H9 (cell line): ENCODE measurements around the gene CENPP. TPM values are rescaled to one million over a fixed set of nuclear protein-coding genes. Genes with fewer than 3 reads are reported as not detected.

Experiments
- DNase-seq: peaks from one replicate; pipeline ENCODE4 v3.0.0-alpha.2; 2017
- H2AFZ ChIP-seq: one replicate; pipeline ENCODE4 v1.6.1; 2013; ENCODE audit warnings: mild to moderate bottlenecking, low read length, control low read depth, moderate library complexity
- H2AK5ac ChIP-seq: 2 replicates; pipeline ENCODE4 v1.6.1; 2013; ENCODE audit warnings: low read length, control low read depth, mixed read lengths; ENCODE audit not compliant: insufficient read length
- H2BK120ac ChIP-seq: one replicate; pipeline ENCODE4 v1.6.1; 2013; ENCODE audit warnings: low read depth, mild to moderate bottlenecking, low read length, control low read depth, inconsistent platforms; ENCODE audit not compliant: poor library complexity, severe bottlenecking
- H2BK12ac ChIP-seq: 2 replicates; pipeline ENCODE4 v1.6.1; 2013; ENCODE audit warnings: low read length, control low read depth, mixed read lengths, low read depth; ENCODE audit not compliant: insufficient read length
- H2BK15ac ChIP-seq: 2 replicates; pipeline ENCODE4 v1.6.1; 2013; ENCODE audit warnings: low read depth, low read length, control low read depth
- H2BK20ac ChIP-seq: one replicate; pipeline ENCODE4 v1.6.1; 2013; ENCODE audit warnings: low read depth, mild to moderate bottlenecking, low read length, control low read depth, inconsistent platforms; ENCODE audit not compliant: poor library complexity, severe bottlenecking
- H2BK5ac ChIP-seq: 2 replicates; pipeline ENCODE4 v1.6.1; 2013; ENCODE audit warnings: low read length, control low read depth, mixed read lengths; ENCODE audit not compliant: insufficient read length
- H3K14ac ChIP-seq: 2 replicates; pipeline ENCODE4 v1.6.1; 2013; ENCODE audit warnings: low read length, control low read depth; ENCODE audit not compliant: insufficient read depth
- H3K18ac ChIP-seq: 2 replicates; pipeline ENCODE4 v1.6.1; 2013; ENCODE audit warnings: low read depth, mild to moderate bottlenecking, mixed read lengths, low read length, control low read depth; ENCODE audit not compliant: insufficient read length
- H3K23ac ChIP-seq: 2 replicates; pipeline ENCODE4 v1.6.1; 2013; ENCODE audit warnings: low read length, control low read depth, mixed read lengths, low read depth; ENCODE audit not compliant: insufficient read length
- H3K23me2 ChIP-seq: 2 replicates; pipeline ENCODE4 v1.6.1; 2013; ENCODE audit warnings: low read depth, mild to moderate bottlenecking, mixed read lengths, low read length, control low read depth; ENCODE audit not compliant: insufficient read length, poor library complexity, severe bottlenecking
- H3K27ac ChIP-seq: 2 replicates; pipeline ENCODE4 v1.5.1; 2013; ENCODE audit warnings: low read length, control low read depth, mixed read lengths, low read depth; ENCODE audit not compliant: insufficient read length
- H3K27me3 ChIP-seq: 2 replicates; pipeline ENCODE4 v1.6.1; 2013; ENCODE audit warnings: low read length, control low read depth, inconsistent platforms; ENCODE audit not compliant: insufficient read depth
- H3K4ac ChIP-seq: 2 replicates; pipeline ENCODE4 v1.6.1; 2013; ENCODE audit warnings: low read depth, mild to moderate bottlenecking, control low read depth, inconsistent platforms, low read length, moderate library complexity
- H3K4me1 ChIP-seq: 2 replicates; pipeline ENCODE4 v1.6.1; 2013; ENCODE audit warnings: low read length, control low read depth, inconsistent platforms; ENCODE audit not compliant: insufficient read depth
- H3K4me2 ChIP-seq: 2 replicates; pipeline ENCODE4 v1.6.1; 2013; ENCODE audit warnings: low read length, control low read depth, mixed read lengths; ENCODE audit not compliant: insufficient read length, insufficient read depth
- H3K56ac ChIP-seq: 2 replicates; pipeline ENCODE4 v1.6.1; 2013; ENCODE audit warnings: low read depth, mild to moderate bottlenecking, mixed read lengths, low read length, control low read depth; ENCODE audit not compliant: insufficient read length
- H3K79me1 ChIP-seq: 2 replicates; pipeline ENCODE4 v1.6.1; 2013; ENCODE audit warnings: low read depth, mild to moderate bottlenecking, moderate library complexity, low read length, control low read depth, inconsistent platforms; ENCODE audit not compliant: insufficient read depth, poor library complexity, severe bottlenecking
- H3K79me2 ChIP-seq: 2 replicates; pipeline ENCODE4 v1.6.1; 2013; ENCODE audit warnings: low read length, control low read depth, inconsistent platforms; ENCODE audit not compliant: insufficient read depth
- H3K9ac ChIP-seq: 2 replicates; pipeline ENCODE4 v1.6.1; 2013; ENCODE audit warnings: low read length, control low read depth, mixed read lengths; ENCODE audit not compliant: insufficient read length; ENCODE audit errors: extremely low read depth
- H3K9me3 ChIP-seq: one replicate; pipeline ENCODE4 v1.6.1; 2013; ENCODE audit warnings: low read depth, low read length, inconsistent platforms; ENCODE audit not compliant: control insufficient read depth
- H3T11ph ChIP-seq: one replicate; pipeline ENCODE4 v1.6.1; 2013; ENCODE audit warnings: mild to moderate bottlenecking, low read length, control low read depth, inconsistent platforms
- H4K20me1 ChIP-seq: one replicate; pipeline ENCODE4 v1.6.1; 2013; ENCODE audit not compliant: control insufficient read depth, insufficient read length, insufficient read depth
- H4K5ac ChIP-seq: 2 replicates; pipeline ENCODE4 v1.6.1; 2013; ENCODE audit warnings: low read depth, mild to moderate bottlenecking, mixed read lengths, low read length, control low read depth; ENCODE audit not compliant: insufficient read length
- H4K8ac ChIP-seq: replicated peaks from 2 replicates; pipeline ENCODE4 v1.6.1; 2013; ENCODE audit warnings: low read length, control low read depth, mixed read lengths, low read depth; ENCODE audit not compliant: insufficient read length
- H4K91ac ChIP-seq: 2 replicates; pipeline ENCODE4 v1.6.1; 2013; ENCODE audit warnings: low read depth, mild to moderate bottlenecking, moderate library complexity, mixed read lengths, low read length, control low read depth; ENCODE audit not compliant: insufficient read length
- H3K27ac Mint-ChIP-seq, 3 experiments: 2 replicates in 2 of 3; 3 replicates in 1 of 3; pipeline ENCODE4 v1.8.0; 2020 to 2021; ENCODE audit warnings: mixed read lengths in 3 of 3, mild to moderate bottlenecking in 1 of 3, moderate library complexity in 1 of 3
- H3K27me3 Mint-ChIP-seq: 2 replicates; pipeline ENCODE4 v1.8.0; 2021; ENCODE audit warnings: low read depth, mild to moderate bottlenecking, moderate library complexity, mixed read lengths
- H3K36me3 Mint-ChIP-seq, 3 experiments: 2 replicates in 2 of 3; 3 replicates in 1 of 3; pipeline ENCODE4 v1.8.0; 2020 to 2021; ENCODE audit warnings: low read depth in 3 of 3, mixed read lengths in 3 of 3; ENCODE audit not compliant: insufficient read depth in 1 of 3
- H3K4me1 Mint-ChIP-seq, 2 experiments: 2 replicates each; pipeline ENCODE4 v1.8.0; 2020; ENCODE audit warnings: mixed read lengths in 2 of 2
- H3K4me3 Mint-ChIP-seq, 2 experiments: 2 replicates in 1 of 2; 3 replicates in 1 of 2; pipeline ENCODE4 v1.8.0; 2020 to 2021; ENCODE audit warnings: mild to moderate bottlenecking in 2 of 2, mixed read lengths in 2 of 2, moderate library complexity in 1 of 2
- H3K9me3 Mint-ChIP-seq, 2 experiments: 2 replicates in 1 of 2; 3 replicates in 1 of 2; pipeline ENCODE4 v1.8.0; 2020; ENCODE audit warnings: mild to moderate bottlenecking in 2 of 2, mixed read lengths in 2 of 2, moderate library complexity in 1 of 2
- CTCF ChIP-seq: fragments of 200-600 bp; sonication (generic); conservative IDR thresholded peaks from 3 replicates; pipeline ENCODE4 v1.8.0; 2021; ENCODE audit warnings: antibody characterized with exemption, mild to moderate bottlenecking
- WGBS: extraction: QIAGEN DNeasy Blood & Tissue Kit; methylation state at CpG from one replicate; pipeline ENCODE4 v1.1.7; 2013; ENCODE audit warnings: missing lambda C conversion rate, low lambda C conversion rate, mixed read lengths; ENCODE audit not compliant: insufficient read length; ENCODE audit errors: extremely low coverage; 5-methylcytosine and 5-hydroxymethylcytosine counted together
- total RNA-seq: library from RNA; stranded (reverse); gene quantifications from 2 replicates; pipeline ENCODE4 v1.2.1, GENCODE V29; 2021

The CENPP gene
- total RNA-seq, 1 experiment from 2014 or later, result 9.1 TPM

DNA sequence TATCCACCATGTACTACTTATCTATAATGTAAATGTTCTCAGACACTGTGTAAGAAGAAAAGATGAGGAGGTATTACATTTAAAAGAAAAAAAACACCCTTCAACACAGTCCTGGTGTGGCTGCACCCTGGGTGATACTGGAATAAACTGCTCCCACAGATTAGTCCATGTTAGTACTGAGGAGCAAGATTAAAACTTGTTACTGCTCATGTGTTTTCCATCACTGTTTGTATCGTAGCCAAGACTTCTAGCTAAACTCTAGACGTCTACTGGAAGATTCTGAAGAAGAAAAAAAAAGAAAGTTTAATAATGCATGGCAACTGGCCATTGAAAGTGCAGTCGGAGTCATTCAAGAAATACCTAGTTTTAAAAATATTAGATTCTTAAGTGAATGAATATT lies 156.6 kb downstream of the CENPP start, which contains the start of gene ASPN:
TSS of gene ASPN (minus strand) at position 178 of the 400 bp plus-strand sequence.
- H2BK120ac ChIP-seq, result no peak within 1 kb of the TSS
- no peak within 1 kb of the TSS for H4K8ac ChIP-seq
- no peaks in the 10 kb centered on the region for H3K27me3 ChIP-seq
- no peak for TF ChIP-seq CTCF
- Mint-ChIP-seq H3K4me3 (no peak within 1 kb of the TSS), H3K4me1 (peaks cover 8 to 12% of the 10 kb centered on the region in 2 experiments), H3K36me3 (no peaks in the 10 kb centered on the region), H3K9me3 (no peaks in the 10 kb centered on the region), H3K27ac (peak within 1 kb of the TSS in 1 of 3 experiments; percentile 54; a peak in 3 of 7 replicates), H3K27me3 (no peaks in the 10 kb centered on the region)
- no peak within 1 kb of the TSS for H3K14ac ChIP-seq
- no peak within 1 kb of the TSS for H4K91ac ChIP-seq
- H3K9ac ChIP-seq, result no peak within 1 kb of the TSS
- no peaks in the 10 kb centered on the region for H3K4me1 ChIP-seq
- DNase-seq, result no peak
- H3K79me1 ChIP-seq, result no peaks in the 10 kb centered on the region
- no peak within 1 kb of the TSS for H4K5ac ChIP-seq
- H3K18ac ChIP-seq, result no peak within 1 kb of the TSS
- no peak within 1 kb of the TSS for H2BK12ac ChIP-seq
- H2BK5ac ChIP-seq, result no peak within 1 kb of the TSS
- H2BK15ac ChIP-seq, result no peak within 1 kb of the TSS
- no peak within 1 kb of the TSS for H2AK5ac ChIP-seq
- no peak within 1 kb of the TSS for H3K56ac ChIP-seq
- no peaks in the 10 kb centered on the region for H3K9me3 ChIP-seq
- H3K27ac ChIP-seq, result no peak within 1 kb of the TSS
- no peak within 1 kb of the TSS for H2BK20ac ChIP-seq
- H4K20me1 ChIP-seq, result no peaks in the 10 kb centered on the region
- H3K23ac ChIP-seq, result no peak within 1 kb of the TSS
- H3K79me2 ChIP-seq, result no peaks in the 10 kb centered on the region
- H3K4me2 ChIP-seq, result no peak within 1 kb of the TSS
- no CpG with 5 or more reads among the region's 3 CpGs for WGBS
- H2AFZ ChIP-seq, result no peak within 1 kb of the TSS
- no peak within 1 kb of the TSS for H3T11ph ChIP-seq
- H3K23me2 ChIP-seq, result no peaks in the 10 kb centered on the region
- H3K4ac ChIP-seq, result no peak within 1 kb of the TSS
